Neural cell (in vitro differentiated cells): ENCODE results near the gene UNC5C. TPM values are rescaled to one million over a fixed set of nuclear protein-coding genes. Genes with fewer than 3 reads are reported as not detected.

Experiments used
- H2AFZ ChIP-seq: fragments of 200-600, 300-800 bp; sonication (generic), shearing (Covaris generic); 2 replicates; pipeline ENCODE4 v1.6.0; 2014; ENCODE audit warnings: low read depth, mild to moderate bottlenecking, antibody characterized with exemption, low read length, moderate library complexity
- H3F3A ChIP-seq: fragments of 200-600 bp; shearing (Covaris generic); 2 replicates; pipeline ENCODE4 v1.6.1; 2016; ENCODE audit warnings: mild to moderate bottlenecking, moderate library complexity, mixed read lengths, antibody characterized with exemption, low read length; ENCODE audit not compliant: insufficient read depth, poor library complexity, severe bottlenecking
- H3K27ac ChIP-seq: fragments of 200-600, 300-800 bp; sonication (generic), shearing (Covaris generic); 2 replicates; pipeline ENCODE4 v1.5.1; 2014; ENCODE audit warnings: mild to moderate bottlenecking, low read length, moderate library complexity
- H3K27me3 ChIP-seq: fragments of 300-800, 200-600 bp; sonication (generic), shearing (Covaris generic); 2 replicates; pipeline ENCODE4 v1.6.0; 2014; ENCODE audit warnings: mild to moderate bottlenecking, low read depth, low read length, moderate library complexity; ENCODE audit not compliant: insufficient read depth
- H3K36me3 ChIP-seq: fragments of 300-800, 200-600 bp; sonication (generic), shearing (Covaris generic); 2 replicates; pipeline ENCODE4 v1.5.1; 2014; ENCODE audit warnings: mild to moderate bottlenecking, antibody characterized with exemption, low read length, moderate library complexity; ENCODE audit not compliant: insufficient read depth
- H3K4me2 ChIP-seq: fragments of 300-800, 200-600 bp; sonication (generic), shearing (Covaris generic); 2 replicates; pipeline ENCODE4 v1.6.0; 2014; ENCODE audit warnings: mild to moderate bottlenecking, low read length
- H3K4me3 ChIP-seq: fragments of 300-800, 200-600 bp; sonication (generic), shearing (Covaris generic); 2 replicates; pipeline ENCODE4 v1.5.1; 2014; ENCODE audit warnings: mild to moderate bottlenecking, low read length, moderate library complexity
- H3K79me2 ChIP-seq: fragments of 200-600 bp; shearing (Covaris generic); replicated peaks from 2 replicates; pipeline ENCODE4 v1.6.0; 2014; ENCODE audit warnings: mild to moderate bottlenecking, low read length, moderate library complexity; ENCODE audit not compliant: insufficient read depth
- H3K9ac ChIP-seq: fragments of 300-800, 200-600 bp; sonication (generic), shearing (Covaris generic); 2 replicates; pipeline ENCODE4 v1.6.1; 2016; ENCODE audit warnings: mild to moderate bottlenecking, low read length, mixed read lengths
- H3K9me2 ChIP-seq: fragments of 200-600 bp; shearing (Covaris generic); 2 replicates; pipeline ENCODE4 v1.6.1; 2016; ENCODE audit warnings: mild to moderate bottlenecking, low read length, mixed read lengths; ENCODE audit not compliant: insufficient read depth
- H3K9me3 ChIP-seq: fragments of 200-600, 300-800 bp; sonication (generic), shearing (Covaris generic); 2 replicates; pipeline ENCODE4 v1.6.1; 2016; ENCODE audit warnings: mild to moderate bottlenecking, mixed run types, low read length, moderate library complexity, mixed read lengths
- H4K20me1 ChIP-seq: fragments of 200-600 bp; shearing (Covaris generic); 2 replicates; pipeline ENCODE4 v1.6.1; 2016; ENCODE audit warnings: mild to moderate bottlenecking, mixed run types; ENCODE audit not compliant: insufficient read depth
- EP300 ChIP-seq: fragments of 450-650 bp; conservative IDR thresholded peaks from 2 replicates; pipeline ENCODE4 v1.6.1; 2014; ENCODE audit warnings: antibody characterized with exemption, mild to moderate bottlenecking, moderate library complexity; ENCODE audit not compliant: poor library complexity, severe bottlenecking
- EZH2 ChIP-seq: fragments of 200-600, 300-800 bp; shearing (Covaris generic), sonication (generic); IDR thresholded peaks from 2 replicates; pipeline ENCODE4 v1.6.1; 2014; ENCODE audit warnings: antibody characterized with exemption, low read length, borderline replicate concordance, mild to moderate bottlenecking; ENCODE audit not compliant: insufficient read depth, poor library complexity, severe bottlenecking
- MXI1 ChIP-seq: fragments of 450-650 bp; conservative IDR thresholded peaks from 2 replicates; pipeline ENCODE4 v1.6.1; 2014; ENCODE audit warnings: antibody characterized with exemption, mild to moderate bottlenecking; ENCODE audit not compliant: poor library complexity, severe bottlenecking
- POLR2AphosphoS5 ChIP-seq: IDR thresholded peaks from 2 replicates; pipeline ENCODE4 v1.6.1; 2012
- RAD21 ChIP-seq: fragments of 450-650 bp; conservative IDR thresholded peaks from 2 replicates; pipeline ENCODE4 v1.6.1; 2014; ENCODE audit warnings: antibody characterized with exemption, mild to moderate bottlenecking, moderate library complexity
- SMC3 ChIP-seq: fragments of 450-650 bp; conservative IDR thresholded peaks from 2 replicates; pipeline ENCODE4 v1.6.1; 2014; ENCODE audit warnings: antibody characterized with exemption, mild to moderate bottlenecking, moderate library complexity; ENCODE audit not compliant: poor library complexity
- TAF1 ChIP-seq: IDR thresholded peaks from 2 replicates; pipeline ENCODE4 v1.6.1; 2012; ENCODE audit warnings: low read depth
- polyA plus RNA-seq: library from polyadenylated mRNA; depleted of rRNA; stranded (reverse); fragments of >200 nt; gene quantifications from 2 replicates; pipeline ENCODE4 v1.2.3, GENCODE V29; 2014
- TF ChIP-seq, protein P1 (sequence below): fragments of 450-650 bp; IDR thresholded peaks from 2 replicates; pipeline ENCODE4 v1.5.1; 2014; ENCODE audit warnings: antibody characterized with exemption, mild to moderate bottlenecking, moderate library complexity; ENCODE audit not compliant: poor library complexity, severe bottlenecking
- TF ChIP-seq, protein P2 (sequence below): IDR thresholded peaks from 2 replicates; pipeline ENCODE4 v1.6.1; 2012; ENCODE audit warnings: borderline replicate concordance

The UNC5C gene
- polyA plus RNA-seq, 1 donor from 2014 or later: 0.56 TPM

DNA sequence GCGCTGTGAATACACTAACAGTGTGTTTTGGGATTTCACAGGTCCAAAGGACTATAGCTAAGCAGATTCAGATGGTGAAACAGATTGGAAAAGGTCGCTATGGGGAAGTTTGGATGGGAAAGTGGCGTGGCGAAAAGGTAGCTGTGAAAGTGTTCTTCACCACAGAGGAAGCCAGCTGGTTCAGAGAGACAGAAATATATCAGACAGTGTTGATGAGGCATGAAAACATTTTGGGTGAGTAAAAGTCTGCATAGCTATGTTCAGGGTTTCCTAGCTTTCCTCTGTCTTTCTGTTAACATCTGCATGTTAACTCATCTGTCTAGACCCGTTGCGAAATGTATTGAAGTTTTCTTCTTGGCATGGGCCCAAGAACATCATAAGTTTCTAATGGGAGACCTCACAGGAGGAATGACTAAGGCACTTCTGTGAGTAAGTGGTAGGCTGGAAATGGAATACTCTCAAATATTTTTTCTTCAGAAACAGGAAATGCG lies 418.9 kb downstream of the UNC5C start:
- H3K9me3 ChIP-seq: no peaks in the 10 kb centered on the region
- H3K4me2 ChIP-seq: no peak overlapping the region
- H3K9ac ChIP-seq: no peak overlapping the region
- no peaks in the 10 kb centered on the region for H3K27me3 ChIP-seq
- H3K36me3 ChIP-seq: no peaks in the 10 kb centered on the region
- H3K27ac ChIP-seq: no peak overlapping the region
- TF ChIP-seq POLR2AphosphoS5: no peak
- no peak for TF ChIP-seq EP300
- TF ChIP-seq, protein P1, sequence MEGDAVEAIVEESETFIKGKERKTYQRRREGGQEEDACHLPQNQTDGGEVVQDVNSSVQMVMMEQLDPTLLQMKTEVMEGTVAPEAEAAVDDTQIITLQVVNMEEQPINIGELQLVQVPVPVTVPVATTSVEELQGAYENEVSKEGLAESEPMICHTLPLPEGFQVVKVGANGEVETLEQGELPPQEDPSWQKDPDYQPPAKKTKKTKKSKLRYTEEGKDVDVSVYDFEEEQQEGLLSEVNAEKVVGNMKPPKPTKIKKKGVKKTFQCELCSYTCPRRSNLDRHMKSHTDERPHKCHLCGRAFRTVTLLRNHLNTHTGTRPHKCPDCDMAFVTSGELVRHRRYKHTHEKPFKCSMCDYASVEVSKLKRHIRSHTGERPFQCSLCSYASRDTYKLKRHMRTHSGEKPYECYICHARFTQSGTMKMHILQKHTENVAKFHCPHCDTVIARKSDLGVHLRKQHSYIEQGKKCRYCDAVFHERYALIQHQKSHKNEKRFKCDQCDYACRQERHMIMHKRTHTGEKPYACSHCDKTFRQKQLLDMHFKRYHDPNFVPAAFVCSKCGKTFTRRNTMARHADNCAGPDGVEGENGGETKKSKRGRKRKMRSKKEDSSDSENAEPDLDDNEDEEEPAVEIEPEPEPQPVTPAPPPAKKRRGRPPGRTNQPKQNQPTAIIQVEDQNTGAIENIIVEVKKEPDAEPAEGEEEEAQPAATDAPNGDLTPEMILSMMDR: no peak
- no peak for TF ChIP-seq RAD21
- no peak for TF ChIP-seq MXI1
- TF ChIP-seq, protein P2, sequence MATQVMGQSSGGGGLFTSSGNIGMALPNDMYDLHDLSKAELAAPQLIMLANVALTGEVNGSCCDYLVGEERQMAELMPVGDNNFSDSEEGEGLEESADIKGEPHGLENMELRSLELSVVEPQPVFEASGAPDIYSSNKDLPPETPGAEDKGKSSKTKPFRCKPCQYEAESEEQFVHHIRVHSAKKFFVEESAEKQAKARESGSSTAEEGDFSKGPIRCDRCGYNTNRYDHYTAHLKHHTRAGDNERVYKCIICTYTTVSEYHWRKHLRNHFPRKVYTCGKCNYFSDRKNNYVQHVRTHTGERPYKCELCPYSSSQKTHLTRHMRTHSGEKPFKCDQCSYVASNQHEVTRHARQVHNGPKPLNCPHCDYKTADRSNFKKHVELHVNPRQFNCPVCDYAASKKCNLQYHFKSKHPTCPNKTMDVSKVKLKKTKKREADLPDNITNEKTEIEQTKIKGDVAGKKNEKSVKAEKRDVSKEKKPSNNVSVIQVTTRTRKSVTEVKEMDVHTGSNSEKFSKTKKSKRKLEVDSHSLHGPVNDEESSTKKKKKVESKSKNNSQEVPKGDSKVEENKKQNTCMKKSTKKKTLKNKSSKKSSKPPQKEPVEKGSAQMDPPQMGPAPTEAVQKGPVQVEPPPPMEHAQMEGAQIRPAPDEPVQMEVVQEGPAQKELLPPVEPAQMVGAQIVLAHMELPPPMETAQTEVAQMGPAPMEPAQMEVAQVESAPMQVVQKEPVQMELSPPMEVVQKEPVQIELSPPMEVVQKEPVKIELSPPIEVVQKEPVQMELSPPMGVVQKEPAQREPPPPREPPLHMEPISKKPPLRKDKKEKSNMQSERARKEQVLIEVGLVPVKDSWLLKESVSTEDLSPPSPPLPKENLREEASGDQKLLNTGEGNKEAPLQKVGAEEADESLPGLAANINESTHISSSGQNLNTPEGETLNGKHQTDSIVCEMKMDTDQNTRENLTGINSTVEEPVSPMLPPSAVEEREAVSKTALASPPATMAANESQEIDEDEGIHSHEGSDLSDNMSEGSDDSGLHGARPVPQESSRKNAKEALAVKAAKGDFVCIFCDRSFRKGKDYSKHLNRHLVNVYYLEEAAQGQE: no peak
- TF ChIP-seq SMC3: no peak
- no peak for TF ChIP-seq TAF1
- TF ChIP-seq EZH2: no peak
- H3K79me2 ChIP-seq: no peaks in the 10 kb centered on the region
- H4K20me1 ChIP-seq: no peaks in the 10 kb centered on the region
- no peaks in the 10 kb centered on the region for H3F3A ChIP-seq
- no peak overlapping the region for H3K4me3 ChIP-seq
- no peak overlapping the region for H2AFZ ChIP-seq
- H3K9me2 ChIP-seq: no peaks in the 10 kb centered on the region

DNA sequence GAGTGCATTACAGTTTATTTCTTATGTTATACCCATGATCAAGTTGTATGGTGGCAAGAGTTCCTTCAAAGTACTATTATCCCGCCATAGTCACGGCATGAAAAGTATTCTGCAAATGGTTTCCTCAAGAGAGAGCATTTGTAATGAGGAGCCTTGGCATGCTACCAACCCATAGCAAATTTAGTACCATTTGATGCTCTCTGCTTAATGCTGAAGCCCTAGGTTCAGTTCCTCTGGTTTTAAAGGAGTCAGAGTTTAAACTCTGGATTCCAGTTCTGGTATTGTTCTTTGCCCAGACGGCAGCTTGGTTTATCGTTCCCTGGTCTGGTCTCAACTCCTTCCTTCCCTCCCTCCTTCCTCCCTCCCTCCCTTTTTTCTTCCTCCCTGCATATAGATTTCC lies 419.7 kb downstream of the UNC5C start:
- no peak overlapping the region for H3K4me2 ChIP-seq
- H3K27me3 ChIP-seq: no peaks in the 10 kb centered on the region
- no peaks in the 10 kb centered on the region for H3K36me3 ChIP-seq
- no peaks in the 10 kb centered on the region for H3K79me2 ChIP-seq
- H2AFZ ChIP-seq: no peak overlapping the region
- no peak overlapping the region for H3K9ac ChIP-seq
- H3K4me3 ChIP-seq: no peak overlapping the region
- H3F3A ChIP-seq: no peaks in the 10 kb centered on the region
- H4K20me1 ChIP-seq: no peaks in the 10 kb centered on the region
- no peaks in the 10 kb centered on the region for H3K9me3 ChIP-seq
- H3K9me2 ChIP-seq: no peaks in the 10 kb centered on the region
- TF ChIP-seq, protein P1: no peak
- TF ChIP-seq, protein P2: no peak
- TF ChIP-seq MXI1 (no peak), SMC3 (no peak), RAD21 (no peak), TAF1 (no peak), POLR2AphosphoS5 (no peak), EP300 (no peak), EZH2 (no peak)
- no peak overlapping the region for H3K27ac ChIP-seq
